ENCODE results near the gene WFS1. TPM values are rescaled to one million over a fixed set of nuclear protein-coding genes. Genes with fewer than 3 reads are reported as not detected.

WFS1 gene
- total and polyA plus RNA-seq, 2 of the 4 experiments (the other 2 are of a cell fraction), result 9.7 to 42.4 TPM

DNA sequence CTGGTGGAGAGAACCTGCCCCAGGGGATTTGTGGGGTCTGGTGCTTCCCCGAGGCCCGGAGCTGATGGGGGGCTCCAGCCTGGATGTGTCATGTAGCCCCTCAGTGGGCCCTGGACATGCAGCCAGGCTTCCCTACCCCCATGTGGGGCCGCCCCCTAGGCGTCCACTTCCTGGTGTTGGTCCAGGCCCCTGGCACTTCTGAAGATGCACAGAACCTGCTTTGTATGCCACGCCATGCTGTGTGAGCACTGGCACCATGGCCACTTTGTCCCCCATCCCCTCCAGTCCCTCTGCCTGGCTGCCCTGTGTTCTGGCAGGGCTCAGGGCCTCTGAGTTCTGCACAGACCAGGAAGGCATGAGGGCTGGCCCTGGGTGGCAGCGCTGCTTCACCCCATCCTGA lies 29.2 kb downstream of the WFS1 start:
- H2BK5ac ChIP-seq (ENCODE audit: low read depth, low read length, poor library complexity, severe bottlenecking), result no peak overlapping the region
- no peak overlapping the region for H3K18ac ChIP-seq (ENCODE audit: low read depth, low read length)
- ATAC-seq (ENCODE audit: low read depth) (no peak), DNase-seq (no peak)
- H3K9ac ChIP-seq (ENCODE audit: low read depth, low read length), result no peak overlapping the region
- 63% methylated on average over 2 of the region's 6 CpGs; no CpG with 5 or more reads in 1 of the 2 experiments for WGBS, 2 experiments (ENCODE audit: extremely low coverage in 2 of 2, insufficient read length in 1 of 2)
- intact Hi-C loops (cut with micrococcal nuclease), result no loop called here
- H3K14ac ChIP-seq (replicated peaks; ENCODE audit: low read depth, low read length), result no peak overlapping the region
- H2BK15ac ChIP-seq (ENCODE audit: low read depth, low read length), result no peak overlapping the region
- H3K4ac ChIP-seq (ENCODE audit: low read depth, low read length), result no peak overlapping the region
- H3K9me3 ChIP-seq (ENCODE audit: control insufficient read depth, insufficient read depth, low read length), result no peaks in the 10 kb centered on the region
- POLR2A ChIA-PET (ENCODE audit: unreplicated experiment), result no interaction called here
- peaks cover 2% of the 10 kb centered on the region; the same call in 1 of the 2 replicates for H3K4me1 ChIP-seq (ENCODE audit: control insufficient read depth, insufficient read depth, low read length)
- dilution Hi-C loops (cut with HindIII; ENCODE audit: low sequenced_read_pairs, unreplicated experiment), result no loop called here
- no peak overlapping the region for H3K4me3 ChIP-seq (ENCODE audit: insufficient read depth, low read depth, low read length)
- H4K20me1 ChIP-seq (ENCODE audit: insufficient read depth, low read length), result peaks cover 9% of the 10 kb centered on the region
- peaks cover 65% of the 10 kb centered on the region for H3K36me3 ChIP-seq (ENCODE audit: control insufficient read depth, insufficient read depth, low read length)
- H4K8ac ChIP-seq (ENCODE audit: low read depth in 2 of 2, low read length in 2 of 2), result no peak overlapping the region
- CTCF ChIA-PET, result interaction anchor here (1.2 kb wide), 1 partner anchor 35 kb away, joined by 4 read pairs; no protein-coding TSS in a partner anchor
- H2BK20ac ChIP-seq (ENCODE audit: low read depth, low read length), result no peak overlapping the region
- no peak overlapping the region for H2AK9ac ChIP-seq (replicated peaks; ENCODE audit: low read depth, low read length, poor library complexity)
- H2AFZ ChIP-seq (replicated peaks; ENCODE audit: low read length, poor library complexity), result peak overlapping the region; percentile 43
- no peak overlapping the region for H4K91ac ChIP-seq (ENCODE audit: insufficient read depth, low read depth, low read length)
- H3K56ac ChIP-seq (ENCODE audit: extremely low read depth, insufficient read depth, low read length), result no peak overlapping the region
- no TSS peak for BruUV-seq (replicated peaks)
- H2BK120ac ChIP-seq (ENCODE audit: low read depth, low read length), result no peak overlapping the region
- H3K9me1 ChIP-seq (ENCODE audit: insufficient read depth, low read length), result peaks cover 18% of the 10 kb centered on the region
- H4K5ac ChIP-seq (ENCODE audit: low read depth, low read length), result no peak overlapping the region
- in situ Hi-C loops (cut with MboI; ENCODE audit: low sequenced_read_pairs), result no loop called here
- TF ChIP-seq CTCF (conservative IDR thresholded peaks at IDR 0.05; ENCODE audit: low read depth, low read length), result no peak
- no peak for TF ChIP-seq SMC3 (IDR thresholded peaks at IDR 0.05; ENCODE audit: low read depth, low read length)
- no peak for TF ChIP-seq RFX5 (IDR thresholded peaks at IDR 0.05; ENCODE audit: low read depth, low read length)
- TF ChIP-seq RAD21 (IDR thresholded peaks at IDR 0.05; ENCODE audit: low read length), result no peak
- no peak for TF ChIP-seq MXI1 (IDR thresholded peaks at IDR 0.05; ENCODE audit: borderline replicate concordance, low read depth, low read length)
- no peak overlapping the region for H2AK5ac ChIP-seq (ENCODE audit: low read depth, low read length)
- H3K27me3 ChIP-seq (ENCODE audit: control insufficient read depth, insufficient read depth, low read length), result no peaks in the 10 kb centered on the region
- H3K23ac ChIP-seq (ENCODE audit: low read depth, low read length), result no peak overlapping the region
- no peak overlapping the region for H3K4me2 ChIP-seq (ENCODE audit: low read depth, low read length)
- H3K27ac ChIP-seq (ENCODE audit: insufficient read depth, low read length), result no peak overlapping the region
- no peaks in the 10 kb centered on the region for H3K79me1 ChIP-seq (ENCODE audit: low read depth in 1 of 2, low read length in 2 of 2)

Data from IMR-90 (cell line).